Germinal center (tissue), 1 donor: ENCODE measurements around the gene FCN3.

Experiments
- DNase-seq: peaks from one replicate; pipeline ENCODE4 v3.0.0; 2012; ENCODE audit warnings: mixed read lengths, low spot score

Gene FCN3

DNA sequence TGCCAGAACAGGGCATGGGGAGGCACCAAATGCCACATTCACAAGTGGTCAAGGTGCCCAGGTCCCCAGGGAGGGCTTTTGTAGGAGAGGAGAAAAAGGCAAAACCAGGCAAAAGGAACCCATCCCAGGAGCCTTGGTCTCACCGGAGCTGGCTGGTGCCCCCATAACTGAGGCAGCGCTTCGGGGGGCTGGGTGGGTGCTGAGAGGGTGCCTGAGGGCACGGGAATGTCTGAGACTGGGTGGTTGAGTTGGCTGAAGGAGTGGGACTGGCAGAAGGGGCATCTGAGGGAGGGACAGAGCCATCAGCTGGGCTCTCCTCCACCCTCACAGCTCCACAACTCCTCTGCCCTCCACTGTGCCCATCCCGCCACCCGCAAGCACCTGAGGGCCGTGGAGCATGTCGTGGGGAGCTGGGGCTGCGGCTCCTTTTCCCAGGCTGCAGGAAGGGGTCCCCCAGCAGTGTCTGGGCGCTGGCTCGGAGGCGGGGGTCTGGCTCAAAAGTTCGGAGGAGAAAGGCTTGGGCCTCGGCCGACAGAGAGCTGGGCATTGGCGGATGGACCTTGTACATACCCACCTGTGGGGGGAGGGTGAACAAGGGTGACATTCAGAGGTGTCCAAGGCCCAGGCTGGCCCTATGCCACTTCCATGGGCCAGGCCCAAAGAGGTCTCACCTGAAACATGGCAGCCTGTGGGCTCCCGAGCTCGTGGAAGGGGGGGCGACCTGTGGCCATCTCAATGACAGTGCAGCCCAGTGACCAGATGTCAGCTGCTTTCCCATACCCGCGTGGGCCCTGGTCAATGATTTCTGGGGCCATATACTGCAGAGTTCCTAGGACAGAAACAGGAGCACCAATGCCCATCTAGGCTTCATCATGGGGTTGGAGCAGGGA, 16.3 kb downstream of the FCN3 start:
- DNase-seq, result no peak

DNA sequence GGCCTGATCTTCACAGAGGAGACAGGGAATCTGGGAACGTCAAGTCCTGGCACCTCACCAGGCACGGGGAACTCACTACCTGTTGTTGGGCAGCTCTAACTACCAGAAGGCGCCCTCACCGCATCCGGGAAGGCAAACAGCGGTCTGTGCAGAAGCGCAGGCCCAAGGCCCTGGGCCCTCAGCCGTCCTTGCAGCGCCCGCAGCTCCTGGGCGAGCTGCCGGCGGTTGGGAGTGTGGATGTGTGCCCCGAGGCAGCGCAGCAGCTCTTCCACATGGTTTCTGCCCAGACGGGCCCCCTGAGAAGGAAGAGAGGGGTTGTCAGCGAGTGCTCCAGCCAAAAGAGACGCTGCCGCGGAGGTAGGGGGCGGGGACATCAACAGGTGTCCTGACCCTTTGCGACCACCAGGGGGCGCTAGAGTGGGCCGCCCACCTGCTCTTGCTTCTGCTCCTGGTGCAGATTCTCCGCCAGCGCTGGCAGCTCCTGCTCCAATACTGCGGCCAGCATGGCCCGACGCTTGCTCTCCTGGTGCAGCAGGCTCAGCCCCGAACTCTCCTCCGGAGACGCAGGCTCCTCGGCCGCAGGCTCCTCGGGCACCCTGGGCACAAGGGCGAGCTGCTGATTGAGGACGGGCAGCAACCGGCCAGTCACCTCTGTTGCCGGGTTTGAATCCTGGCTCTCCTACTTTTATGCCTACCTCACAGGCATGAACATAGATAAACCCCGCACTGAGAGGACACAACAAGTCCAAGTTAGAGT, 17.2 kb downstream of the FCN3 start:
- peak; percentile 92 for DNase-seq

DNA sequence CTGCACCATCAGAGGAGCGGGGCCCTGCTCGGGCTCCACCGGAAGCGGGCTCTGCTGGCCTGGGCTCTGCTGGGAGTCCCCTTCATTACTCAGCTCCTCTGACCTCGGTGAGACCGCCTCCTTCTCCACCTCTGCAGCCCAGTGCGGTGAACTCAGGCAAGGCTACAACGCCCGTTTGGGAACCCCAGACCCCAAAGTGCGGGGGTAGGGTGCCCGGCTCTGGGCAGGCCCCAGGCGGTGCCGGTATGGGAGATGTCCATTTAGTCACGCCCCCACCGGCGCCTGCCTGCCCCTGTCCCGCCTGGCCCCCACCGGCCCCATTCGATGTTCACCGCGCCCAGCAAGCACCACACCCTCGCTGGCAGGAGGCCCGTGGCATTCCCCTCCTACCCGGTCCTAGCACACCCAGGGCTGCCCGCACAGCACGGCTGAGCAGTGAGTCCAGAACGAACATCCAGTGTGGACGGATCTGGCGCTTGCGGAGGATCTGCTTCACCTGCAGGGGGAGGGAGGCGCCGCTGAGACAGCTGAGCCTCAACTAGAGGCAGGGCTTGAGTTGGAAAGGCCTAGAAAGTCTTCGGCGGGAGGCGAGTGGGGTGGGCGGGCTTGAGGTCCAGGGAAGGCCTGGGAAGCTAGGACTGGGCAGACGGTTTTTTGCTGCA, 17.9 kb downstream of the FCN3 start:
- peak; percentile 18 for DNase-seq

DNA sequence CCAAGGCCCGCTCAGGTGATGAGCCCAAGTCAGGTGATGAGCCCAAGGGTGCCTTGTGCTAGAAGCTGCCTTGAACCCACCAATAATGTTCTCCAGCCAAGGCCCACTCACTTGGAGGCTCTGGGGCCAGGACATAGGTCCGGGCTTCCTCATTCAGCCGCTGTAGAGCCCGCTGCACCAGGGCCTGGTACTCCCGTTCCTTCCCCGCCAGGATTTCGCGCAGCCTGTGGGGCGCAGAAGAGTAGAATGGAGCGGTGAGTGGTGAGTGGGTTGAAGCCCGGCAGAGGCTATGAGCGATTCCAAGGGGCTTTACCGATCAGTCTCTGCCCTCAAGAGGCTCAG, 18.4 kb downstream of the FCN3 start:
- no peak for DNase-seq

DNA sequence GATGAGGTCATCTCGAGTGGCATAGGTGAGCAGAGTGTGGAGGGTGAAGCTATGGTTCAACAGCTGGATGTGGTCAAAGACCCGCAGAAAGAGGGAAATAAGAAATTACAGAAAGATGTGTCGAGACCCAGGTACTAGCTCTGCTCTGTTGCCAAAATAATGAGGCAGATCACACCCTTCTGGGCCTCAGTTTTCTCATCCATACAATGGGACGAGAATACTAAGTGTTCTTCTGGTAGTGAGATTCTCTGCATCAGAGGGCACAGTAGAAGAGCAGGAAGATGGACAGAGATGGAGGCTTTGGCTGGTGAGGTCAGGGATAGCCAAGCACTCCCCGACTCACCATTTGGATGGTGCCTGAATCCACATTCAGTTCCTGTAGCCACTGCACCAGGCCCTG, 18.9 kb downstream of the FCN3 start:
- DNase-seq, result no peak

DNA sequence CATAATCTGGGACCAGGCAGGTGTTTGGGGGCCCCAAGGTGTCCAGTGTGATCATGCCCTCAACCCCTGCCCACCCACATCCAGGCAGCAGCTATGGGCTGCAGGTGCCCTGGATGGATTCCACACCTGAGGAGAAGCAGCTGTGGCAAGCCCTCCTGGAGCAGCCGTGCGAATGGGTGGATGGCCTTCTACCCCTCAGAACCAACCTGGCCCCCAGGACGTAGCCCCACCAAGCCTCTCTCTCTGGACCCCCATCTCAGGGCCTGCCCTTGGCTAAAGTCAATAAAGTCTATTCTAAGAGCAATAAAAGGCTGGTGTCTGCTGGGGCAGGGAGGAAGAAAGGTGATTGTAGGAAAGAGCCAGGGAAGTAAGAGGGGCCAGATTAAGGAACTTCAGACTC, 21.0 kb downstream of the FCN3 start:
- no peak for DNase-seq

DNA sequence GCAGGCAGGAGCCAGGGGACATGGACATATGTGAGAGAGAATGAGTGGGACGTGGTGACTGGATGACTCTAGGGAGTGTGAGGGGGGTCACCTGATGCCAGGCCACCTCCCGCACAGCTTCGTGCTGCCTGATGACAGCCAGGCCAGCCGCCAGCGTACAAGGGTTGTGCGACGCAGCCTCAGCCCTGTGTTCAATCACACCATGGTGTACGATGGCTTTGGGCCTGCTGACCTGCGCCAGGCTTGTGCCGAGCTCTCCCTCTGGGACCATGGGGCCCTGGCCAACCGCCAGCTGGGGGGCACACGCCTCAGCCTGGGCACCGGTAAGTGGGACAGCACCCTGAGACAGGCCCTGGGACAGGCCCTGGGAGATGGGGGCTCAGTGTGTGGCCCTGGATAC, 21.5 kb downstream of the FCN3 start:
- no peak for DNase-seq

DNA sequence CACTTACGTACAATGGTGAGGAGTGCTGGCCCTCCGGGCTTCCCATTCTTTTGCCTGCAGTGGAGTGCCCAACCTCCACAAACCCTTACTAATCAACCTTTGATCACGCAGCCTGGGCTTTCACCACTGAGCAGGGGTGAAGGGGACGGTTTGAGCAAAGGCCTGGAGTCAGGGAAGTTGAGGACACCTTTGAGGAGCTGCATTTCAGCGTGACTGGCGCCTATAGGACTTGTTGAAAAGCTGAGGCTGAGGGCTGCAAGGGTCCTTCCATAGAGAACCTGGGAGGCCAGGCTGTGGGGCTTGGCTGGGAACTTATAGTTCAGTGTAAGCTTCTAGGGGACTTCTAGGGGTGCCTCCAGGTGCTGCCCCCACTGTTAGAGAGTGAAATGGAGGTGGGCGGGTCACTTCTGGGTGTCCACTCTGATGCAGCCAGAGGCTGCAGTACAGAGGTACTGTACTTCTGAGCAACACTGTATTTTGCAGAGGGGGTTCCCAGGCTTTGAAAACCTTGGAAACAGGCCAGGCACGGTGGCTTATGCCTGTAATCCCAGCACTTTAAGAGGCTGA, 23.0 kb downstream of the FCN3 start:
- no peak for DNase-seq

DNA sequence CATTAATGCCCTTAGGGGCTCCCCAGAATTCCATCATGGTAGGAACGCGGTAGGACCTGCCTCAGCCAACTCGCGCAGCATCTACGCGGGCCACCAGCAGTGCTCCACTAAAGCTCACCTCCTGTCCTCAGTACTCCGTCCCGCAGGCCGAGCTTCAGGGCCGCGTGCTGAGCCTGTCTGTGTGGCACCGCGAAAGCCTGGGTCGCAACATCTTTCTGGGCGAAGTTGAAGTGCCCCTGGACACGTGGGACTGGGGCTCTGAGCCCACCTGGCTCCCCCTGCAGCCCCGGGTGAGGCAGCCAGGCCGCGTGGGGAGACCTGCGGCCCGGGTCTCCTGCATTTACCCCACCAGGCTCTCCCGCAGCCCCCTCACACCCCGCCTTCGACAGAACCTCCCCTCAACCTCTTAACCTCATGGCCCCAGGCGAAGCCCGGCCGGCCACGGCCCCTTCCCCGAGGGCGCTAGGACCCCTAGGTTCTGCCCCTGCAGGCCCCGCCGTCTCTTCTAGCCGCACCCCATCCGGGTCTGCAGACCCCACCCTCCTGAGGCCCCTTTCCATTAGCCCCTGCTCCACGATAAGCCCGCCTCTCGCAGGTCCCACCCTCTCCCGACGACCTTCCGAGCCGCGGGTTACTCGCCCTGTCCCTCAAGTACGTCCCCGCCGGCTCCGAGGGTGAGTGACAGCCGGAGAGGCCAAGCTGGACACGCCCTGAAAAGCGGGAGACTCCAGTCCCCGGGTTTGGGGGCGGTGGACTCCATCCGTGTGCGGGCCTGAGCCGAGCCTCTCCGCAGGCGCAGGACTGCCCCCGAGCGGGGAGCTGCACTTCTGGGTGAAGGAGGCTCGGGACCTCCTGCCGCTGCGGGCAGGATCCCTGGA, 23.7 kb downstream of the FCN3 start:
- DNase-seq, result no peak

DNA sequence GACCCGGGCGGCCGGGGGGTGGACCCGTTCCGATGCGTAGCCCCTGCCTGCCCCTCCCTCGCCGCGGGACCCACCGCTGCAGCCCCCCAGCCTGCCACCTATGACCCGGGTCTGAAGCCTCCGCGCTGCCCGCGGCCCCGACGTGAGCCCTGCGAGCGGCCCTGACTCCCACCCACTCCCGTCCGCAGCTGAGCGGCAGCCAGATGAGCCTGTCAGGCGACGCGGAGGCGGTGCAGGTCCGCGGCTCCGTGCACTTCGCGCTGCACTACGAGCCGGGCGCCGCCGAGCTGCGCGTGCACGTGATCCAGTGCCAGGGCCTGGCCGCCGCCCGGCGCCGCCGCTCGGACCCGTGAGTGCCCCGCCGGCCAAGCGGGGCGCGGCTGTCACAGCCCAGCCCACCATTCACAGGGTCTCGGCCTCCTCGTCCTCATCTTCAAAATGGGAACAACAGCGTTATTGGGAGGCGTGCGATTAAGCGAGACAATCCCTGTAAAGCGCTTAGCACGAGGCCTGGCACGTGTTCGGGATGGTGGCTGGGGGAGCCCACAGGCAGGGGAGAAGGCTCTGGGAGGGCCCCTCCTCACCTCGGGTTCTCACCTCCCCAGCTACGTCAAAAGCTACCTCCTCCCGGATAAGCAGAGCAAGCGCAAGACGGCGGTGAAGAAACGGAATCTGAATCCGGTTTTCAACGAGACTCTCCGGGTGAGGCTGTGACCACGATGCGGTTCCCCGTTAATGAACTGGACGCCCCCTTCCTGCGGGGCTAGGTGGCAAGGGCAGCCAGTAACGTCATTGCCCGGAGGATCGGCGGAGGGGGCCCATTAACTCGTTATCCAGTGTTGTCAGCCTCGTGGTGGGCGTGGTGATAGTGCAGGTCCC, 24.6 kb downstream of the FCN3 start:
- DNase-seq, result peak; percentile 26

DNA sequence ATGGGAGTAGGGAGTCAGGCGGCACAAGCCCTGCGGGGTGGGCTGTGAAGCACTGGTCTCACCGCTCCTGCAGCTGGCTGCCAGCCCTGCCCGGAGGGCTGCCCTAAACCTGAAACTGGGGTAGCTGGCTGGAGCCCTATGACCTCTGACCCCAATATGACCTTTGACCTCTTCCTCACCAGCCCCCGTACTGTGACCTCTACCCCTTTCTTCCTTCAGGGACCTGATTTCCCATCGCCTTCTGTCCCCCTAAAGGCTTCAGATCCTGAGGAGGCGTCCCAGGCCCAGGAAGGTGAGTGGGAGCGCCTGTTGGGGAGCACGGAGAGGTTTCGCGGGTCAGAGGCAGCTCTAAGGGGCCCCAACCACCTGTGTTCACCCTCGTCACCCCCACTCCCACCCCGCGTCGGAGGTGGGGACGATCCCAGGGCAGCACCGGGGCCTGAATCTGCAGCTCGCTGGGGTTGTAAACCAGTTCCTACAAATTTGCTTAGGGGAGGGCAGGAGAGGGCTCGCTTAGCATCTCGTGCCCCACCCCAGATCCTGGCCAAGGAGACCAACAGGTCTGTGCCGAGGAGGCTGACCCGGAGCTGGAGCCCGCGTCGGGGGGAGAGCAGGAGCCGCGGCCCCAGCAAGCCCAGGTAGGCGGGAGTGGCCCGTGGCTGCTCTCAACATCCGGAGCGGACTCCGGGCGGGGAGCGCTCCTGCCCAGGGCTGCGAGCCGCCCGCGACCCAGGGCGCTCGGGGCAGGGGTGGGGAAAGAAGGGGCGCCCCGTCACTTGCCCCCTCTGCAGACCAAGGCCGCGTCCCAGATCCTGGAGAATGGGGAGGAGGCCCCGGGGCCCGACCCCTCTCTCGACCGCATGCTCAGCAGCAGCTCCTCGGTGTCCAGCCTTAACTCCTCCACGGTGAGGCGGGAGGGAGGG, 25.5 kb downstream of the FCN3 start:
- DNase-seq, result peak; percentile 49

DNA sequence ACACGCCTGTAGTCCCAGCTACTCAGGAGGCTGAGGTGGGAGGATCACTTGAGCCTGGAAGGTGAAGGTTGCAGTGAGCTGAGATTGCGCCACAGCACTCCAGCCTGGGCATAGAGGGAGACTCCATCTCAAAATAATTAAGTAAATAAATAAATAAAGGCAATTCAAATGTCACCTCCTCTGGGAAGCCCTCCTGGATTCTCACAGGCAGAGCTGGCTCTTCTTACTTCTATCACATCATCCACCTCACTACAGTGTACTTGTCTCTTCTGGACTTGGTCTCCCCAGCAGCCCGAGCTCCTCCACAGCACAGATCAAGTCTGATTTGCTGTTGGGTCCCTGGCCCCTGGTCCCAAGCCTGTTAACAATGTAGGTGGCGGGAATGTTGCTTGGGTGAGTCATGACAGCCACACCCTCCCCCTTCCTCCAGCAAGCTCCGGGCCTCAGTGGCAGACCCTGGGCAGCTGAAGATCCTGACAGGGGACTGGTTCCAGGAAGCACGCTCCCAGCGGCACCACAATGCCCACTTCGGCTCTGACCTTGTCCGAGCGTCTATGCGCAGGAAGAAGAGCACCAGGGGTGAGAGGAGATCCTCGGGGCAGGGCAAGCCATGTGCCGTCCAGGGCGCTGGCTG, 27.5 kb downstream of the FCN3 start:
- DNase-seq, result no peak

DNA sequence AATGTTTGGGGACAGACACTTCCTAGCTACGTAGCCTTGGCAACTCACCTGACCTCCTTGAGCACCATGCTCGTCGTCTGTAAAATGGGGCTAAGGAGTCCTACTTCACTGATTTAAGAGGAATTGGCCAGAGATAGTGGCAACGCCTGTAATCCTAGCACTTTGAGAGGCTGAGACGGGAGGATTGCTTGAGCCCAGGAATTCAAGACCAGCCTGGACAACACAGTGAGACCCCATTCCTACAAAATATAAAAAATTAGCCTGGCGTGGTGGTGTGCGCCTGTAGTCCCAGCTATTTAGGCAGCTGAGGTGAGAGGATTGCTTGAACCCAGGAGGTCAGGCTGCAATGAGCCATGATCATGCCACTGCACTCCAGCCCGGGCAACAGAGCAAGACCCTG, 28.3 kb downstream of the FCN3 start:
- no peak for DNase-seq

DNA sequence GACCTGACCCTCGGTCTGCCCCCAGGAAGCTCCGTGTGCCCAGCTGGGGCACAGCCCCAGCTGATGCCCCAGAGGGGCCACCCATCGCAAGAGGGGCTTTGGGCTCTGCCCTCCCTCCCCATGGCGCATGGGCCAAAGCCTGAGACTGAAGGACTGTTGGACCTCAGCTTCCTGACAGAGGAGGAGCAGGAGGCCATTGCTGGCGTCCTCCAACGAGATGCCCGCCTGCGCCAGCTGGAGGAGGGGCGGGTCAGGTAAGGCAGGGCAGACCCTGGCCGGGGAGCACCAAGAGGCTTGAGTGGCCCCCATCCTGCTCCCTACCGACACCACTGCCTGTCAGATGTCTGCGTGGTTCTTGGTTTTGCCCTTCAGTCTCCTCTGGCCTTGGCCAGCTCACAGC, 29.4 kb downstream of the FCN3 start:
- no peak for DNase-seq

DNA sequence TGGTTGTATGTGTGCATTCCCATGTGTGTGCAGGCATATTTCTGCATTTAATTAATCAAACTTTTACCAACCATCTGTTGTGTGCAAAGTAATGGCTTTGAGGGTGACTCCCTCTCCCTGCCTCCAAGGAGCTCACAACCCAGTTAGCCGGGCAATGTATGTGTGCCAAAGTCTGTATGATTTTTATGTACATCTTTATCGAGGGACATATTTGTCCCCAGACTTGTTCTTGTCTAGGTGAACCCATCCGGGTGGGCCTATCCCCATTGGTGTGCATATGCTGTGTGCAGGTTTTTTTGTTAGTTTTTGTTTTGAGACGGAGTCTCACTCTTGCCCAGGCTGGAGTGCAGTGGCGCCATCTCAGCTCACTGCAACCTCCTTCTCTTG, 31.0 kb downstream of the FCN3 start:
- DNase-seq, result no peak

DNA sequence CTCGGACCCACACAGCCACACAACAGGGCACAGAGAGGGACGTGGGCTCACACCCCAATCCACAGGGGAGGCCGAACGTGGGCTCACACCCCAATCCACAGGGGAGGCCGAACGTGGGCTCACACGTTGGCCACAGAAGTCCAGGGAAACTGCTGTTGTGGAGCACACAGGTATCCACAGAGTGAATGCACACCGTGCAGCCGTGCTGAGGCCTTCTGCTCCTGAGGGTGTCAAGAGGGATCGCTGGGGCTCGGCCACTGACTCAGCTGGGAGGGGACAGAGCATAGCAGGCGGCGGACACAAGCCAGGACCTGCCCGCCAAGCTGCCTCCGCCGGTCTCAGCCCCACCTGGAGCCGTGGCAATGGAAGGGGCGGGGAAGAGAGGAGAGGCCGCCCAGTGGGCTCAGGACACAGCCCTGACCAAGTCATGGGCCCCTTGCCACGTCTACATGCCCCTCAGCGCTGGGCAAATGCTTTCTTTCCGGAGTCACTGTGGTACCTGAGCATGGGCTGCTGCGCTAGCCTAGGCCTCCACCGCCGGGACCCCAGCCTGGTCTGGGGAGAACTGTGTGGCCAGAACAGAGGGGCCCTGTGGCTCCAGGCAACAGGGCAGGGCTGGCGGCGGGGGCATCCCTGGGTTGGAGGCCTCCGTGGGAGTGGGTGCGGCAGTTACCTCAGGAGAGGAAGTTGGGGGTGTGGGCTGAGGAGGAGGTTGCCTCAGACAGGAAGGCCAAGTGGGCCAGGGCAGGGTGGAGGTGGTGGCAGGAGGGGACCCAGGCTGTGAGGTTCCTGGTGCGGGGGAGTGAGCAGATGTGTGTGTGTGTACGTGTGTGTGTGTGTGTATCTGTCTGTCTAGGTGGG, 31.6 kb downstream of the FCN3 start:
- DNase-seq, result peak; percentile 65

DNA sequence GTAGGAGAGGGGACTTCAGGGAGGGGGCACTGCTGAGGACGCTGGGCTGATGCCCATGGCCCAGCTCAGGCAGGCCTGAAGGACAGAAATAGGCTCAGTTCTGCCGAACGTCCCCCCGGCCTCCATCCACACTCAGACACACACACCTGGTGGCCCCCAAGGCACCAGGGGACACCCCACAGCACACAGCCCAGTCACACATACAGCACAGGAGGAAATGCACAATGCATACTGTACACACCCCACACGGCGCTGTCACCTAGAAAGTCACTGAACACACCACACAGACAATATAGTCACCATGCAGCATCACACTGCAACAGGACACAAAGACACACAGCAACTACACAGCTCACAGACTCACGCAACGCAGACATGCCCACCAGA, 32.2 kb downstream of the FCN3 start:
- peak; percentile 64 for DNase-seq
